Loucy (cell line): ENCODE results near the gene IFT52.

Source experiments
- EZH2phosphoT487 ChIP-seq: fragments of 200-600 bp; IDR thresholded peaks from 2 replicates; pipeline ENCODE4 v1.6.1; 2018; ENCODE audit warnings: antibody characterized with exemption, mild to moderate bottlenecking, moderate library complexity, borderline replicate concordance
- TF ChIP-seq, protein P1 (sequence below): fragments of 200-600 bp; sonication (generic); conservative IDR thresholded peaks from 2 replicates; pipeline ENCODE4 v1.5.1; 2014; ENCODE audit warnings: mild to moderate bottlenecking, antibody characterized with exemption, low read length

DNA sequence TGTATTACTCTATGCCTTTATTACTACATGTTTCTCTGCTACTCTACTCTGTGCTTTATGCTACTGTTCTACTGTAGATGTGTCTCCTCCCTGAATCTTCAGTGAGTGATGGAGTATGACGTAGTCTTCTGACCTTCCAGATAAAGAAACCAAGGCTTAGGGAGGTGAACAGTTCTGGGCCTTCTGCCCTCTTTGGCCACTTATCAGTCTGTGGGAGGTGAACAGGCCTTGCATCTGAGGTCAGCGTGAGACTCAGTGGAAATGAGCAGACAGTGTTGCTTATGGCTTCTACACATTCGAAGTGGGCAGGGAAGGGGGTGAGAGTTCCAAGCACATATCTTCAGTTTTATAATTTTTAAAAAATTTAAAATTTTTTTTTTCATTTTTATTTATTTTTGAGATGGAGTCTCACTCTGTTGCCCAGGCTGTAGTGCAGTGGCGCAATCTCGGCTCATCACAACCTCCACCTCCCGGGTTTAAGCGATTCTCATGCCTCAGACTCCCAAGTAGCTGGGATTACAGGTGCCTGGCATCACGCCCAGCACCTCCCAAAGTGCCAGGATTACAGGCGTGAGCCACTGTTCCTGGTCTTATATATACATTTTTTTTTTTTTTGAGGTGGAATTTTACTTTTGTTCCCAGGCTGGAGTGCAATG is 100.3 kb downstream of the IFT52 start:
- TF ChIP-seq, protein P1, sequence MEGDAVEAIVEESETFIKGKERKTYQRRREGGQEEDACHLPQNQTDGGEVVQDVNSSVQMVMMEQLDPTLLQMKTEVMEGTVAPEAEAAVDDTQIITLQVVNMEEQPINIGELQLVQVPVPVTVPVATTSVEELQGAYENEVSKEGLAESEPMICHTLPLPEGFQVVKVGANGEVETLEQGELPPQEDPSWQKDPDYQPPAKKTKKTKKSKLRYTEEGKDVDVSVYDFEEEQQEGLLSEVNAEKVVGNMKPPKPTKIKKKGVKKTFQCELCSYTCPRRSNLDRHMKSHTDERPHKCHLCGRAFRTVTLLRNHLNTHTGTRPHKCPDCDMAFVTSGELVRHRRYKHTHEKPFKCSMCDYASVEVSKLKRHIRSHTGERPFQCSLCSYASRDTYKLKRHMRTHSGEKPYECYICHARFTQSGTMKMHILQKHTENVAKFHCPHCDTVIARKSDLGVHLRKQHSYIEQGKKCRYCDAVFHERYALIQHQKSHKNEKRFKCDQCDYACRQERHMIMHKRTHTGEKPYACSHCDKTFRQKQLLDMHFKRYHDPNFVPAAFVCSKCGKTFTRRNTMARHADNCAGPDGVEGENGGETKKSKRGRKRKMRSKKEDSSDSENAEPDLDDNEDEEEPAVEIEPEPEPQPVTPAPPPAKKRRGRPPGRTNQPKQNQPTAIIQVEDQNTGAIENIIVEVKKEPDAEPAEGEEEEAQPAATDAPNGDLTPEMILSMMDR, result no peak
- no peak for TF ChIP-seq EZH2phosphoT487
